GM21381 (cell line): ENCODE data around the gene TSTD2.
"Not testable (repeated sequence)": the region's sequence is repeated elsewhere in the genome, so short reads cannot be mapped to it uniquely, and the experiment has no call there.

Experiments
- ATAC-seq: cut with Tn5 transposase; IDR thresholded peaks from one replicate; pipeline ENCODE4 v1.9.1; 2021; ENCODE audit warnings: mild to moderate bottlenecking, moderate library complexity; ENCODE audit not compliant: unreplicated experiment

Gene TSTD2

DNA sequence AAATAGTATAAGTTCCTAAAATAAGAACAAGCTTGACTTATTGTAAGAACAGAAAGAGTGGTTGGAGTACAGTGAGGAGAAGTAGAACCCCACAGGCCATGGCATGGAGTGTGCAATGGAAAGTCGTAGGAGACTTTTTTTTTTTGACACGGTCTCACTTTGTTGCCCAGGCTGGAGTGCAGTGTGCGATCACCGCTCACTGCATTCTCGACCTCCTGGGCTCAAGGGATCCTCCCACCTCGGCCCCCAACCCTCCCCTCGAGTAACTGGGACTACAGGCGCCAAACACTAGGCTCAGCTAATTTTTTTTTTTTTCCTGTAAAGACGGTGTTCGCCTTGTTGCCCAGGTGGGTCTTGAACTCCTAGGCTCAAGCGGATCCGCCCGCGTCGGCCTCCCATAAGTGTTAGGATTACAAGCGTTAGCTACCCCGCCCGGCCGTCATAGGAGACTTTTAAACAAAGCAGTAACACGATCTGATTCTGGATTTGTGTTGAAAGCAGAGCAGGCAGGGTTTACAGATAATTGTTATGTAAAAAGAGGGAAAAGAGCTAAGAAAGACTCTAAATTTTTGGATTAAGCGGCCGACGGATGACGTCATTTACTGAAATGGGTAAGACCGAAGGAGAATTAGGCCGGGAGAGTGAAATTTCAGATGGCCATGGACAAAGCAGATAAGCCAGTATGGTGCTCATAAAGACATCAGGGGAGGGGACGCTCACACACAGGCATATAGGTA, 752 bp downstream of the TSTD2 start:
- ATAC-seq, result peak; percentile 12

DNA sequence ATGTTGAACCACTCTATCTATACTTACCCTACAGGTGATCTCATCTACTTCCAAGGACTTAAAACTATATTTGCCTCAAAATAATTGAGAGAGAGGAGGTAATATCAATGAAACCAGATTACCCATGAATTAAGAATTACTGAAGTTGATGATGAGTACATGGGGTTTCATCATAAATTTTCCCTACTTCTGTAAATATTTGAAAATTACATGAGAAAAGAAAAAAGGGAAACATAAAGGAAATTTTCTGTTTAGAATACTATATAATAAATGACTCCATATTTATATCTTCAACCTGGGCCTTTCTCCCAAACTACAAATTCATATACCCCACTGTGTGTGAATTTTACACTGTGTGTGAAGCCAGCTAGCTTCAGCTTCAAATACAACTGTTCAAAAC, 2.6 kb downstream of the TSTD2 start:
- ATAC-seq, result no peak

DNA sequence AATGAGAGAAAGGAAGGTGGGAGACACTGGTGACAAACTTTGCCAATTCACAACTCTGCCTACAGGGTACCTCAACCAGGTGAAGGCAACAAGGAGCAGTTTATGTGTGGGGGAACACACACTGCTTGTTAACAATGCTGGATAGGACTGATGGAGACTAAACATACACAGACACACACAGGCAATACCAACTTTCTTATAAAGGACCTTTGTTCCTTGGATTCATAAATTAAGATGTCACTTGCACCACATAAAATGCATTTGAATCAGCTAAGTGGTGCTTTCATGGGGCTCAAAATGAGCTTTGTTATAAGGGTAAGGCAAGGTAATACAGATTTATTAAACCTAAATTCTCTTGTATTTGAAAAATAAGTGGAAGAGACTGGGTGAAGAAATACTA, 4.0 kb downstream of the TSTD2 start:
- no peak for ATAC-seq

DNA sequence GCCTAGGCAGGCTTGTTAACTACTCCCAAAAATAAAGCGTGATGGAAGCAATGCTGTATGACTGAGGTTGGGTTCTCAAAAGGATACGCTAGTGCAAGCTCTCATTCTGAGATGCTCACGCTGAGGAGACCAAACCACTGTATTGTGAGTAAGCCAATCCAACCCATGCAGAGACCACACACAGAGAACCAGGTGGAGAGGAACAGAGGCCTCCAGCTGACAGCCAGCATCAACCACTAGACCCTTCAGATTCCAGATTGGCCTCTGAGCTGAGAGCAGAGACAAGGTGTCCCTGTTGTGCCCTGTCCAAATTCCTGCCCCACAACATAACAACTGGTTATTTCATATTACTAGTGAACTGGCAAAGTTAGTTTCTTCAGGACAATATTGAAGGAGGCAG, 4.5 kb downstream of the TSTD2 start:
- ATAC-seq, result no peak

DNA sequence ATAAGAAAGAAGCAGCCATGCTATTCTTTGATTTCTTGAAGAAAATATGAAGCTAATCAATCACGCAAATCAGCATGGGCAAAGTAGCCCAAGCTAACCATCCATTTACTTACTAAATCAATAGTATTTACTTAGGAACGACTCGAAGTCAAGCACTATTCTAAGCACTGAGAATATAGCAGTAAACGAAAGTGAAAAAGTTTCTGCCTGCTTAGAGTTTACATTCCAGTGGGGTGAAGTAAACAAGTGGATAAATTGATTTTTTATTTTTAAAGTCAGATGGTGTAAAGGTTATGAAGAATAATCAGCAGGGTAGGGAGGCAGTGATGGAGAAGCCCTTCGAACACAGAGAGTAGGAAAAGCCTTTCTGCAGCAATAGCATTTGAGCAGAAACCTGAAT, 5.5 kb downstream of the TSTD2 start:
- no peak for ATAC-seq

DNA sequence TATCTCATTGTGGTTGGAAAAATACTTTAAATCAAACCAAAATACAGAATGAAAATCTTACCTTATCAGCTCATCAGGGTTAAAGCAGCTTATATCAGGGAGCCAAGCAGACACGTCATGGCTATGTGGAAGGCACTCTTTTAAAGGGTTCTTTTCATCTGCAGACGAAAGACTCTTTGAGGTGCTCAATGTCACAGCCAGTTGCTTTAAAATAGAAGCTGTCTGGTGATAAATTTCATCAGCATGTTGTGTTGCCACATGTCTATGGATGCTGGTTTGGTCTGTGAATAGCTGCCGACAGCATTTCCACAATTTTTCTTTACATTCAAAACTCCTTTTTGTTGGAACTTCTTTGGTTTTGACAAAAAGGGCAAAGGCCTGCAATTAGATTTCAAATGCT, 7.5 kb downstream of the TSTD2 start:
- no peak for ATAC-seq

DNA sequence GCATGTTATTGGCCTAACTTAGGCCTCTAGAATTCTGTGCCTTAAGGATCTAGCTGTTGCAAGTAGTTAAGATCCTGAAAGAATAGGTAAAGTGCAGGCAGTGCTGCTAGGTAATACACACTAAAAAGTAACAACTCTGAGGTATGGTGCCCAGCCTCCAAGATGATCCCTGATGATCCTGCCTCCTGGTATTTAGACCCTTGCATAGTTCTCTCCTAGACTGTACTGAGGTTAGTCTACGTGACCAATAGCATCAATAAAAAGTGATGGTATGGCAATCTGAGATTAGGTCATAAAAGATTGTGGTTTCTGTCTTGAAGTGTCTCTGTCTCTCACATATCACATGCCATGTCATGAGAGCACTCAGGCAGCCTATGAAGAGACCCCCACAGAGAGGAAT, 9.2 kb downstream of the TSTD2 start:
- ATAC-seq, result no peak

DNA sequence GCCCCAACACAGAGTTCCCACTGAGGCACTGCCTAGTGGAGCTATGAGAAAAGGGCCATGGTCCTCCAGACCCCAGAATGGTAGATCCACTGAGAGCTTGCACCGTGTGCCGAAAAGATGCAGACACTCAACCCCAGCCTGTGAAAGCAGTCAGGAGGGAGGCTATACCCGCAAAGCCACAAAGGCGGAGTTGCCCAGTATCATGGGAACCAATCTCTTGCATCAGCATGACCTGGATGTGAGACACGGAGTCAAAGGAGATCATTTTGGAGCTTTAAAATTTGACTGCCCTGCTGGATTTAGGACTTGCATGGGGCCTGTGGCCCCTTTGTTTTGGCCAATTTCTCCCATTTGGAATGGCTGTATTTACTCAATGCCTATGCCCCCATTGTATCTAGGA, 10.7 kb downstream of the TSTD2 start:
- ATAC-seq, result not testable (repeated sequence)

DNA sequence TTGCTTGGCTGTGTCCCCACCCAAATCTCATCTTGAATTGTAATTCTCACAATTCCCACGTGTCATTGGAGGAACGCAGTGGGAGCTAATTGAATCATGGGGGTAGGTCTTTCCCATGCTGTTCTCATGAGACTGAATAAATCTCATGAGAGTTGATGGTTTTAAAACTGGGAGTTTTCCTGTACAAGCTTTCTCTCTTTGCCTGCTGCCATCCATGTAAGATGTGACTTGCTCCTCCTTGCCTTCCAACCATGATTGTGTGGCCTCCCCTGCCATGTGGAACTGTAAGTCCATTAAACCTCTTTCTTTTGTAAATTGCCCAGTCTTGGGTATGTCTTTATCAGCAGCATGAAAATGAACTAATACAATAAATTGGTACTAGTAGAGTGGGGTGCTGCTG, 13.1 kb downstream of the TSTD2 start:
- not testable (repeated sequence) for ATAC-seq

DNA sequence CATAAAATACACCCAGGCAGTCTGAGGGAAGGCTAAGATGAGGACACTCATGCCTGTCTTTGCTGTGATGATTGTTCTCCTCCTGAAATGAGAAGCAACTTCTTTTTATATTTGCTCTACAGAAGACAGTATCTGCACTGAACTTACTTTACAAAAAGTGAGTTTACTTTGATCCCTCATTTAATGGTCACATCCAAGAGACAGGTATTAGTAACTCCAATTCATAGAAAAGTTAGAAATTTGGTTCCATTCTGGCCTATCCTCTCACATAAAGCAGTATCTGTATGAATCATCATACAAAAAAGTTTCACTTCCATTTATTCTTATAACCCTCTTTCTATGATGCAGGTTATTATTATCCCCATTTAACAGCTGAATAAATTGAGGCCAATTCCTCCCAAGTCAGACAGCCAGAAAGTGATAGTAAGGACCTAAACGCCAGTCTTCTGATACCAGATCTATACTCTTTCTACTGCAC, 15.2 kb downstream of the TSTD2 start:
- ATAC-seq, result no peak

DNA sequence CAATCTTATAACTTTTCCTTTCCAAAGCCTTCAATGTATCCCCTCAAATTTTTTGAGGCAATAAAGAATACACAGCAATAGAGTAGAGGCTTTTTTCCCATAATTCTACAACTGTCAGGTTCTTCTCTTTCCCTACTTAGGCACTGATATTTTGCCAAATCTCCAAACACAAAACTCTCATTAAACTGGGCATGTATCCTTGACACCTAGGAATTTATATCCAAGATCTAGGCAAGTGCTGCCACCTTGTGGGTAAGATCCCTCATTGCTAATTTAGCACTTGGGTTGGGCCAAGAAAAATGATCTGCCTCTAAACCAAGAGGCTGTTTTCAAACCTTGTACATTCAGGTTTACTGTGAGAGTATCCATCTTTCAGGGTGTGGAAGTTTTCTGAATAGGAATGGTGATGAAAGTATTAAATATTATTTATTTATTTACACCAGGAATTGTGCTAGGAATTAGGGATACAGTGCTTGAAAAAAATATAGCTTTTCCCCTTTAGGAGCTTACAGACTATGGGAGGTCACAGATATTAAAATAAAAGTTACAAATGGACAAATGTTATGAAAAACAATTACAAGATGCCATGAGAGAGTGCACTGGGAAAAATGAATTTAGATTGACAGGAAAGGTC, 17.6 kb downstream of the TSTD2 start:
- no peak for ATAC-seq

DNA sequence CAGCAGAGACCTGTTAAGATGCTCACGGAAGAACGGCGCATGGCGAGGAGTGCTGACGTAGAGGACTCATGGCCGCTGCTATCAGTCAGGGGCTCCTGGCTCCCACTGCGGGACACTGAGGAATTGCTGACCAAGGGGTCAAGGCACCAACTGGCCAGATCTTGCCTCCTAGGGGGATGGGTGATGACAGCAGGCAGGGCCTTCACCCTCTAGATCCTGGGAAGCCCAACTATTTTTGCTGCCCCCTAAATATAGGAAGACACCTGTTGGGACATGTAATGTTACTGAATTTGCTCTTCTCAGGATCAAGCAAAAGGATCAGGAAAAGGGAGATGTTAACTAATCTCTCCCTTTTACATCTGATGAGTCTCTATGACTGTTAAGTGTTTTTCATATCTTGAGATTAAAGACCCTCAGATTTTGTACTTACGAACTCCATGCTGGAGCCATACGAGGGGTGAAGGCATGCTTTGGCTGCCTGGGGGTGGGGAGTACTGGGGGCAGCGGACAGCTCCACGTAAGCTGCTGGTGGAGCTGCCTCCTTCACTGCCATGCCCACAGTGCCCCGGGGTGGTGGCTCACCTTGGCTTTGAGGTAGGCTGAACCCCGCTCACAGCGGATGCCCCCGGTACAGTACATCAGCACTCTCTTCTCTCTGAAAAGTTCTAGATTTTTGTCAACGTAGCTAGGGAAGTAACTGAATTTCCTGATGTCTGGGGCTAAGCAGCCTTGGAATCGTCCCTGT, 28.1 kb downstream of the TSTD2 start:
- ATAC-seq, result no peak

DNA sequence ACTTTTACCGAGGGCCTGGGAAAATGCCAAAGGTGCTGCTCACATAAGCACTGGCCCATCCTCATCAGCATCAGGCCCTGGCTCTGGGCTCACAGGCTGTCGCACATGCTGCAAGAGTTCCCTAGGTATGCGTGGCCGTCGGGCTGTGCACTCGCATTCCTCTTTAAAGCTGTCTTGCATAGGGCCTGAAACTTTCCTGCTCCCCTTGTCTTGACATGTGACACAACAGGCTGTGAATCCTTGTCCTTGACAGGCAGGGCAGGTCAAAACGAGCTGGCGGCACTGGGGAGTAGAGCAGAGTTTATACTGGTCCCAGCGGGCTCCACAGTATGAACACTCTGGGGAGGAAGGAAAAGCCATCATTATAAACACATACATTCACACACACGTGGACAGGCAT, 30.7 kb downstream of the TSTD2 start:
- ATAC-seq, result no peak

DNA sequence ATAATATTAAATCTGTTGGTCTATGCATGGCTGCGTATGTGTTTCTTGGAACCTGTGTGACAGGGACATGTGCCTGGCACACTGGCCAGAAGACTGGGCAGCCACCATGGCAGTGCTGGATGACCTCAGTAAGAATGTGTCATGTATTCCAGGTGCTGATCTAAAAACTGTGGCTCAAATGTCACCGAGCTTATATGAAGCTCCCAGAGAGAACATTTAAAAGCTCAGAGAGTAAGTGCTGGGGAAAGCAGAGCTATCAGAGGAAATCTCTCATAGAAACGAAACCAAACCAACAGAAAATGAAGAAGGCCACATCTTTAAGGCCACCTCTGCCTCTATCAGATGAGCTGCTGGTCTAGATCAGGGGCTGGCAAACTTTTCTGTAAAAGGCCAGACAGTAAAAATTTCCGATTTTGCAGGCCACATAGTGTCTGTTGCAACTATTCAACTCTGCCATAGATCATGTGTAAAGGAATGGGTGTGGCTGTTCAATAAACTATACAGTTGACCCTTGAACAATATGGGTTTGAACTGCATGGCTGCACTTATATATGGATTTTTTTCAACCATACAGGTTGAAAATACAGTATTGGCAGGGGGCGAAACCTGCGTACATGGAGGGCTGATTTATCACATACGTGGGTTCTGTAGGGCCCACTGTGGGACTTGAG, 31.8 kb downstream of the TSTD2 start:
- ATAC-seq, result no peak

DNA sequence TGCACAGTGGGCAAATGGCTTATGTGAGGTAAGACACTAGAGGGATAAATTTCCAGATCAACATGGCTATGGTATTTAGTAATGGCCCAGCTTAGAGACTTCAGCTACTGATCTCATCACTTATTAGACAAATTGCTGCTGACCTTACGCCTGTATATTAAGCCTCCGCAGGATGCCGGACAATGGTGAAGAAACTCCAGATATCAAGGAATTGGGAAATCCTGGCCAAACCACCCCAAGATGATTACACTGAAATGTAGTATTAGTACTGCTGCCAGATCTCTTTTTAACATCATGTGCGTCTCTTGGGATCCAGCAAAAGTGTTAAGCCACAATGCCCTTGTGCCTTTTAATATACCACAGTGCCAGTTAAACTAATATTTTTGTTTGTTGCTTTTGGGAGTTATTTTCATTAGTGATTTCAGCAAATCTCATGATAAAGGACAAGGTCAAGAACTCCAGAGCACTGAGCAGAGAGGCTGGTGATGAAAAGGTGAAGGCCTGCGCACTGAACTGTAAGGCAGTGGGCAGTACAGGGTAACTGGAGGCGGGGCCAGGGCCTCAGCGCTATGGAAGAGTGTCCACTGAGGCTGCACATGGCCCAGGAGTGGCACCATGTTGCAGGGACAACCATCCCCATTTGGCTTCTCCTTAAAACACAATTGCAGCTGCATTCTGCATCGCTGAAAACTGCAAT, 32.5 kb downstream of the TSTD2 start:
- no peak for ATAC-seq

DNA sequence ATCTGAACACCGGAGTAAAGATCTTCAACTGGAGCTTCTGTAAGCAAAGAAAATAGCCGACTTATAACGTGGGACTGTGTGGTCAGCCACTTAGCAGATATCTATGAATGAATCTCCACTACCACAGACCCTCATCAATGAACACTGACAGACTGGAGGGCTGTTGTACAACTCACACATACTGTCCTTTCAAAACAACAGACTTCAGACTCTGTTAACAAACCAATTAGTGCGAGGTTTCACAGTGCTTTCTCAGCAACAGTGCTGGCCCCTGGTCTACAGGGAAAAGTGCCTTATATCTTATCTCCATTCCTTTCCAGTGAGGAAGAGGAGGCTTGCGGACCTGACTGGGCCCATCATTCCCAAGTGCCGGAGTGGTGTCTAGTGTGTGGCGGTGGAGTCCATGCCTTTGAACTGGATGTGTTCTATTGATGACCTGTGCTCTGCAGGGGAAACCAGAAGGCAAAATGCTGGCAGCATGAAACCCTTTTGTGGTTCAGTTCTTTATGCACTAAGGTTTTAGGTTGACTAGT, 33.8 kb downstream of the TSTD2 start:
- no peak for ATAC-seq

DNA sequence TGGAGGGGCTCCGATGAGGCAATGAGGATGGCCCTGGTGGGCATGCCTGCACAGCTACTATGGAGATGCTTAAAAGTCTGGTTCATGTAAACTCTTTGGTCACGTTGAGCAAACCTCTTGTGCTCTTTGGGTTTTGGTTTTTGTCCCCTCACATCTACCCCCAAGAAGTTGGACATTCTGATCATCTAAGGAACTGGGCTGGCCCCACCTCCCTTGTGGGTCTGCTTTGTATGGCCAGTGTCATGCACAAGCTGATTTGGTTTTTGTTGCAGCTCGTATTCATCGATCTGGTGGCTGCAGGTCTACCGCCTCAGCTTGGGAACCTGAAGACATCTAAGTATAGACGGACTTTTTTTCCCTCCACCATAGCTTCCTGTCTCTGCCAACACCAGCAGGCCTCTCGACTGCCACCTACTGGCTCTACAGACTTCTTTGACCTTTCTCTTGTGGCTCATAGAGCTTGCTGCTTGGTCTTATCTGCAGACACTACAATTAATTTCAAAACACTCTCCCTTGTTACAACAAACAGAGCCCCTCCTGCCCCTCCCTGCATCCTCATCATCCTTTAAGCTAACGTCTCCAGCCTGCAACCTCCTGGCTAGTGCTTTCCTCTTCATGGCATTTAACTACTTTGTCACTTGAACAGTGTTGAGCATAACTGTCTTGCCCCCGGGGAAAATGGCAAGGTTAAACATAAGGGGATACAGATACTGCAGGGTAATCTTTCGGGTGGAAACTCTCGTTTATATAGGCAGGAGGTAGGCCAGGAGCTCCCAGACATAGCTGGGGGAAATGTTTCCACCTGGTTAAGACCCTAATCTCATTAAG, 34.5 kb downstream of the TSTD2 start:
- ATAC-seq, result peak; percentile 90

DNA sequence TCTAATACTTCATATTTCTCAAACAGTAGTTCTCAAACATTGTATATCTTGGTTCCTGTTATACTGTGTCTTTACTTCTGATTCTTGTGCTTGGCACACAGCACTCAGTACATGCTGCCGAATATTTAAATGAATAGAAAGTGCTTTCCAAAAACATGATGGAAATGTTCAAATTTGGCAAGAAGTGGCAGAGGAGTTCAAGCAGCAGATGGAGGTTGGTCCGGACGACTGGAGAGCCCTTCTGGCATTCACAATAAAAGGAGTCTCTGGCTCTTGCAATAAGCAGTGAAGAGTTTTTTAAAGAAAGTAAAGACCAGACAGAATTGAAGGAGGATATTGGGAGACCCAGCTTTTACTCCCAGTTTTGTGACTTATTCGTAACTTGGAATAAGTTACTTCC, 36.3 kb downstream of the TSTD2 start:
- no peak for ATAC-seq

DNA sequence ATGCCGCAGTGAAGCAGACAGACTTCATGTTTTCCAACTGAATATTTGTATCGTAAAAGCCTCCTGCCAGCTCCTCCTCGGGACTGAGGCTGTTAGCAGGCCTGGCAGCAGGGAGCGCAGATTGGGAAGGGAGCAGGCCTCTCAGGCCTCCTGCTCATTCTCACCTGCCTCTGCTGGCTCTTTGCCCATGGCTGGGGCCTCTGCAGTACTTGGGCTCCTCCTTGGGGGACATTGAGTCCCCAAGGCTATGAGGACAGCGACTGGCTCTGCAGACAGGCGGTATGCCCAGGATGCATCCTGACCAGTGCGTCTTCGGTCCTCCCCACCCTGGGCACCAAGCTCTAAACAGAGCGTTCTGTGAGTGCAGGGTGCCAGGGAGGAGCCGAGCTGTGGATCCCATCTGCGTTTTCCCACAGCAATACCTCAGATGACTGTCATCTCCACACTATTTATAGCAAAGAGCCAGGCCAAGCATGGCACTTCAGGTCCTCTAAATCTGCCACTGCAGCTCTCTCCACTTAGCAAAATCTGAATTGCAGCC, 38.7 kb downstream of the TSTD2 start:
- ATAC-seq, result no peak
